NB4 (cell line): Measurements from ENCODE around the gene LUZP2.

Source experiments
- CTCF ChIP-seq: IDR thresholded peaks from one replicate; pipeline ENCODE4 v1.5.1; 2012; ENCODE audit warnings: low read depth, low read length
- MAX ChIP-seq: IDR thresholded peaks from 2 replicates; pipeline ENCODE4 v1.6.1; 2011; ENCODE audit warnings: low read depth, low read length
- MYC ChIP-seq: IDR thresholded peaks from 2 replicates; pipeline ENCODE4 v1.6.1; 2011; ENCODE audit warnings: low read depth, low read length
- POLR2A ChIP-seq: IDR thresholded peaks from 2 replicates; pipeline ENCODE4 v1.6.1; 2011; ENCODE audit warnings: mild to moderate bottlenecking; ENCODE audit not compliant: insufficient read length; ENCODE audit errors: extremely low read depth

- TF ChIP-seq CTCF (no peak), MAX (no peak), POLR2A (no peak), MYC (no peak)
Measured at GRCh38 chr11:24592360-24592759, 95.5 kb downstream of the LUZP2 start.
